D341Med (cell line): ENCODE measurements around the gene KIF1A.
"Not testable (repeated sequence)": the region's sequence is repeated elsewhere in the genome, so short reads cannot be mapped to it uniquely, and the experiment has no call there.

Experiments used
- DNase-seq: peaks from one replicate; pipeline ENCODE4 v3.0.0; 2012; ENCODE audit warnings: low spot score

KIF1A gene

DNA sequence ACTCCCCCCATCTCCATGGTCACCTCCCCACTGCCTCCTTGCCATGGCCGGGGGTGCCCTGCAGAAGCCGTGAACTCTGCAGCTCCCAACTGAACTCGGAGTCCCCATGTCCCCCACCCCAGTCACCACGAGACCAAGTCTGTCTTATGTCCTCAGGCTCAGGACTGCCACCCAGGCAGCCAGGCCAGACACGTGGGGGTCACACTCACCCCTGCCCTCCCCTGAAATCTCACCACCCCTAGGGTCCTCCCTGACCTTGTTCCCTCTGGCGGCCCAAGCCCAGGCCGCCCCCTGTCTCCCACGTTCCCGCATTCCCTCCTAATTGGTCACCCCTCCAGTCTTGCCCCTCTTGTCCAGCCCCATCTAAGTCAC lies 117.4 kb downstream of the KIF1A start:
- no peak for DNase-seq

DNA sequence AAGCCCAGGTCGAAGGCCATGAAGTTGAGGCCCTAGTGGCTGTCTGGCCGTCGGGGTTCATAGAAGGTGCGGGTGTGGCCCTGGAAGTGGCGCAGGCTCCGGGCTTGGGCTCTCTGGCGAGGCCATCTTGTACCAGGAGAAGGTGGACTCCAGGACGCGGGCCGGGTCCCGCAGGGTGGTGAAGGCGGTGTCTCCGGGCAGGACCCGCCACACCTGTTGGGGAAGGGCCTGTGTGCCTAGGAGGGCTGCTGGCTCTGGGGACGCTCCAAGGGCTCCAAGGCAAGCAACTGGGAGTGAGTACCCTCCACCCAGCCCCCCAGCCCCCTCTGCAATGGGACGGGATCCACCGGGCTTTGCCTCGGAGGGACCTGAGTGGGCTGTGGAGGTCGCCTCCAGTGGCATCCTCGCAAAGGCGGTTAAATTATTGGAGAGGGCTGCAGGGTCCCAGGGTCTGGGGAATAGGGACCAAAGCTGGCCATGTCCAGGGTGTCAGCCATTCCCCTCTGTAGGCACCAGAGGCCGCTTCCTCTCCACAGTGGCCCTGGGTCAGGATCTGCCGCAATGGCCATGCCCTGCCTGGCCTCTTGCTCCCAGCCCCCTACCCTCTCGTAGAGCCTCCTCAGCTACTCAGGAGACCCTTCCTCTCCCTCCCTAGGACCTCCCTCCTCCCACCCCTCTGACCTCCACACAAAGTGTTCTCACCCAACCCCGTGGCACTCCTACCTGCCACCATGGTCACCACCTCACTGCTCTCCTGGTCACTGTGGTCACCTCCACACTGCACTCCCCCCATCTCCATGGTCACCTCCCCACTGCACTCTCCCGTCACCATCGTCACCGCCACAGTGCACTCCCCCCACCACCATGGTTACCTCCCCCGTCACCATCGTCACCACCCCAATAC lies 118.0 kb downstream of the KIF1A start:
- DNase-seq = no peak

DNA sequence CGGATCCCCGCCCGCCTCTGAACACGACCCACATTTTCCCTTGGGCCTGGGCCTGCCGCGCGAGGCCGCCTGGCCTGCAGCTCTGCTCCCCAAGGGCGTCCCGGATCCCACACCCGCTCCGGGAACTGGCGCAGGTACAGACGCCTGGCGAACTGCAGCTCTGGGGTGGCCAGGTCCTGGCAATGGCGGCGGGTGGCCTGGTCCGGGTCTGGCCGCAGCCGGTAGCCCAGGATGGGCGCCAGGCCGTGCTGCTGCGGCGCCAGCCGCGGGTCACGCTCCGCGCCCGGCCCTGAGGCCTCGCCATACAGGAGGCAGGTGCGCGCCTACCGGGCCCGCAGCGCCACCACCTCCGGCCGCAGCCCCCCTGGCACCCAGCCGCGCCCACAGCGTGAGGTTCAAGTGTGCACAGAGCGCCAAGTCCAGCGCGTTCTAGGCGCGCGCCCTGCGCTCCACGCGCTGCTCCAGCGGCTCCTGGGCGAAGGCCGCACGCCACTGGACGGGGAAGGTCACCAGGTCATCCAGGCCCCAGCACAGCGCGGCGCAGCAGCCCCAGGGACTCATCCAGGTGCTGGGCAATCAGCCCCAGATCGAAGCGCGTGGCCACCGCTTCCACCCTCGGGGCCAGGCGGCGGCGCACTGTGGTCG lies 118.8 kb downstream of the KIF1A start:
- DNase-seq = no peak

DNA sequence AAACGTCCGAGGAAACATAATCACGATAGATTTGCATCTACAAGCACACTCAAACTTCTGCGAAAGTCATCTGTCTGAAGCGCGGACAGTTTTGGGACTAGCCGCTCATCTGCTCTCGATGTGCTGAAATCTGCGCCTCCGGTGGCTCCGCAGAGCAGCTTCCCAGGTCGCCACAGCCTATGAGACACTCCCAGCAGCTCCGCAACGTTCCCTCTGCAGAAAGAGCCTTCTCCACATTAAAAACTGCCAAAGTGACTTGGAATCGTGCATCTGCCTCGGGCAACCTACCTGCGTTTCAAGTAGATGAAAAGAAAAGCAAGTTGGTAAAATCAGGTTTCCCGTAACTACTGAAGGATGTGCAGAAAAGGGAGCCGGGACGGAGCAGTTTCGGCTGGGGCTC lies 119.4 kb downstream of the KIF1A start:
- DNase-seq = not testable (repeated sequence)

DNA sequence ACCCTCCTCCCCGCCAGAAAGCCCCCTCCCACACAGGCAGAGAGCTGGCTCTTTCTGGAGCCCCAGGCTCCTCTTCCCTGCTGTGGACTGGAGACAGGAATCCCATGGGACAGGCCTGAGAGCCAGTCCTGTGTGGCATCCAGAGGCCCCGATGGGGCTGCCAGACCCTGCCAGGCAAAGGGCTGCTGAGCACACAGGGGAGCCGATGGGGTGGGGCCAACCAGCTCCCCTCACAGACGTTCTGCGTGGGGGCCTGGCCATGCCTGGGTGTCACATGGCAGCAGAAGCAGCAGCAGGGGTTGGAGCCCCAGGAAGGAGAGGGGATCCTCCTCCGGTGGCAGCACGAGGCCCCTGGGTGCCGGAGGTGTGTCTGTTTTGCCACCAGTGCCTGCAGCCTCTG lies 120.2 kb downstream of the KIF1A start:
- DNase-seq = not testable (repeated sequence)

DNA sequence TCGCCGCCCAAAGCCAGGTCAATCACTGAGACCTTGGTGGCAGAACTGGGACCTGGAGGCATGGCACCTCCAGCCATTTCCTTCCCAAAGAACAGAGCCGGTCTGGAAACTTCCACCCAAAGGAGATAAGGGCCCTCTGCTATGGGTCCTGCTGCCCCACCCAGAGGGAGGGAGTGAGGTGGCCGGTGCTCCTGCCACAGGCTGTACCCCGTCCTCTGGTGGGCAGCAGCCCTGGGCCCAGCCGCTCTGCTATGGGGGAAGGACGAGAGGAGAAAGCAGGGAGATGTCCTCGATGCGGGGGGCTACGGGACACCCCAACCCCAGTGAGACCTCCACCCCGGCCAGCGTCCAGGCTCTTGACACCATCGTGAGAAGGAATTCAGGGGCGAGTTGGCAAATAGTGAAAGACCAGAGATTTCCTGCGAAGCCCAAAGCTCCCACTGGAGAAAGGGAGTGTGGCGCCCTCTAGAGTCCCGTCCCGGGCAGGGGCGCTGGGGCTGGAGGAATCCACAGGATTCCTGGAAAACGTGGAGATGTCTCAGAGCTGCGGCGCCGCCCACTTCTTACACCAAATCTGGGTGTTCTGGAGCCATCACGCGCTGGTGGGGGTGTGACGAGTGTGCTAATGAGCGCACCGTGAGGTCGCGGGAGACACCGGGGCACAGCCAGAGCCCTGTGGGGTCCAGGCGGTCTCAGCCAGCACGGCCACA lies 121.0 kb downstream of the KIF1A start:
- DNase-seq = not testable (repeated sequence)

DNA sequence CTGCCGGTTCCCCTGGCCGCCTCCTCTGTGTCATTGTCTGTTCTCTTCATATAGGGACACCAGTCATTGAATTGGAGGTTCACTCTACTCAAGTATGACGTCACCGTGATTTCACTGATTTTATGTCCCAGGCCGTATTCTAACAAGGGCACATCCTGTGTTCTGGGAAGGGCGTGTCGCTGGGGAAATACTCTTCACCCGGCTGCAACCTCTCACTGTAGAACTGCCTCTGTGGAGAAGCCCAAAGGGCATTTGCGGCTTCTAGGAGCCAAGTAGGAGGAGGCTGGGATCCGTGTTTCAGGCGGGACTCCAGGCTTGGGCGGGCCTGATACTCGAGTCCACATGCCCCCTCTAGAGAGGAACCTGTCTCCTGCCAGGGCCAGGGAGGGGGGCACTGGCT lies 123.5 kb downstream of the KIF1A start:
- not testable (repeated sequence) for DNase-seq

DNA sequence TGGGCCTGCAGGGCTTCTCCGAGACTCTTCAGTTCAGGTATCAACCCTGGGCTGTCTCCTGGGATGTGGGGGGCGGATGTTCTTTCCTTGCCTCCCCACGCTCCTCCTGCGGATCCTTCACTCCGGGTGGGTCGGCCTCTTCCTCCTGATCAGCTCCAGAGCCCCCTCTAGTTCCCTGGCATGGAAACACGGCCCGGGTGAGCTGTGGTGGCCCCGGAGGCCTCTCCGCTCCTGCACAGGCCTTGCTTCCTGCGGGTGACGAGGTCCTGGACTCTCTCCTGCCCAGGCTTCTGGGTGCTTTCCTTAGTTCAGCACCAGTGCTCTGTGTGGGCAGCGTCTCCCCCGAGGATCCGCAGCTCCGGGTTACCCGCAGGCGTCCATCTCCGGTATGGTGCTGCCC lies 124.4 kb downstream of the KIF1A start:
- not testable (repeated sequence) for DNase-seq

DNA sequence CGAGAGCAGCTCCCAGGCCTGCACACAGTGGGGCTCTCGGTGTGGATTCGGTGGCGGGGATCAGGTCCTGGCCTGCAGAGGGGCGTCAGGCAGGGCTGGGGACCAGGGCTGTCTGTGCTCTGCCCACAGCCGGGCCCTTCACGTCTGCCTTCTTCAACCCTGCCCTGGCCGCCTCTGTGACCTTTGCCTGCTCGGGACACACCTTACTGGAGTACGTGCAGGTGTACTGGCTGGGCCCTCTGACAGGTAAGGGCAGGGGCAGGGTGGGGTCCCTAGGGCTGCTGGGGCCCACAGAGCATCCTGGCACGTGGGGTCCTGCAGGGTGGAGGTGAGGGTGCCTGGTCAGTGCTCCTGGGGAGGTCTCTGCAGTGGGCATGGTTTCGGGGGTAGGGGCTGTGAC lies 125.7 kb downstream of the KIF1A start:
- DNase-seq = not testable (repeated sequence)

DNA sequence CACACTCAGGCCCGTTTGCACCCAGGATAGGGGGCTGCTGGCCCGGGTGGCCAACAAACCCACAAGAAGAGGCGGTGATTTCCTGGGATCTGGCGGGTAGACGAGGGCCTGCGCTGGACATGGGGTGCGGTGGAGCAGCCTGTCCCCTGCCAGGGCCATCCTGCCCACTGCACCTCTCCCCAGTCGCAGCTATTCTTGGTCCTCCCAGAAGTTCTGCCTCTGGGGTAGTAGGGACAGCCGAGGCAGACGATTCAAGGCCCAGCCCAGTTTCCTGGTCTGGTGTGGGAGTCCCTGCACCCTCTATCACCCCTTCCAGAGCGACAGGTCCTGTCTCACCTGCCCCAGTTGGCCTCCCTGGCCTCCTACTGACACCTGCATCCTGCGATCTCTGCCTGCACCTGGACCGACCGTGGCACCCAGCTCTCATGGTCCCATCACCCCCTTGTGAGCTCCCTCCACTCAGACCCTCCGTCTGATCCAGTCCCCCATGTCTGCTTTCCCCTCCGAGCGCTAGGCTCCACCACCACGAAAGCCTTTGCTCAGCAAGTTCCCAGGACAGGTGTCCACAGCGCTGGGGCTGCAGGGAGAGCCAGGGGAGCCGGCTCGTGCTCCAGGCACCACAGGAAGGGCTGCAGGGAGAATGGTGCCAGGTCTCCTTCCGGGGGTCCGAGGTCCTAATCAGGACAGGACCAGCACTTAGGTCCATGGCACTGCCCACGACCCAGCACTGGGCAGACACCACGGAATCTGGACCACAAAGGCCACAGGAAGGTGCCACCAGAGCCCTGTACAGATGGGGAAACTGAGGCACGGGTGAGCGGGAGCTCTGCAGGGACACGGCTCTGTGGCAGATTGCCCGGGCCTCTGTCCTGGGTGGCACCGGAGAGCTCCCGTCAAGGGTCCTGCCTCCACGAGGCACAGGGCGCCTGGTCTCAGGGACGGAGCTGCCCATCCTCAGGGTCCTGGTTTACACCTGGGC lies 127.1 kb downstream of the KIF1A start:
- DNase-seq = not testable (repeated sequence)

DNA sequence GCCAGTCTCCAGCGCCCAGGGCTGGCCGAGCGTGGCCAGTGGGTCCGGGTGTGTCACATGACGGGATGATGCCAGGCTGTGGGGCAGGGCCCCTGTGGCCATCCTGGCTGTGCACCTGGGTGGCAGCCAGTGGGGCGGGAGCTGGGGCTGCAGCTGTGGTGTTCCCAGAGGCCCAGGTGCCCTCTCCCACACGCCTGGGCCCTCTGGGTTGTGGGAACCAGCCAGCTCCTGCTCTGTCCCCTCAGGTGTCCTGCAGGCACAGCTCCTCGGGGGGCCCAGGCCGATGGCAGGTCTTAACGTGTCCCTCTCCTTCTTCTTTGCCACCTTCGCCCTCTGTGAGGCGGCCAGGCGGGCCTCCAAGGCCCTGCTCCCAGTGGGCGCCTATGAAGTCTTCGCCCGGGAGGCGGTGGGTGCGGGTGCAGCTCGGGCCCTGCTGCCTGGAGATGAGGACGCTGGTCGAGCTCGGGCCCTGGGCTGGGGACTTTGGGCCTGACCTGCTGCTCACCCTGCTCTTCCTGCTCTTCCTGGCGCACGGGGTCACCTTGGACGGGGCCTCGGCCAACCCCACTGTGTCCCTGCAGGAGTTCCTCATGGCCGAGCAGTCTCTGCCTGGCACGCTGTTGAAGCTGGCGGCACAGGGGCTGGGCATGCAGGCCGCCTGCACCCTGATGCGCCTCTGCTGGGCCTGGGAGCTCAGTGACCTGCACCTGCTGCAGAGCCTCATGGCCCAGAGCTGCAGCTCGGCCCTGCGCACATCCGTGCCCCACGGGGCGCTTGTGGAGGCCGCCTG lies 128.2 kb downstream of the KIF1A start, which contains the start of gene AQP12A:
TSS of gene AQP12A (plus strand) at position 236 of the 790 bp plus-strand sequence. CDS start at position 284, 48 bp downstream.
- peak; percentile 6 for DNase-seq

DNA sequence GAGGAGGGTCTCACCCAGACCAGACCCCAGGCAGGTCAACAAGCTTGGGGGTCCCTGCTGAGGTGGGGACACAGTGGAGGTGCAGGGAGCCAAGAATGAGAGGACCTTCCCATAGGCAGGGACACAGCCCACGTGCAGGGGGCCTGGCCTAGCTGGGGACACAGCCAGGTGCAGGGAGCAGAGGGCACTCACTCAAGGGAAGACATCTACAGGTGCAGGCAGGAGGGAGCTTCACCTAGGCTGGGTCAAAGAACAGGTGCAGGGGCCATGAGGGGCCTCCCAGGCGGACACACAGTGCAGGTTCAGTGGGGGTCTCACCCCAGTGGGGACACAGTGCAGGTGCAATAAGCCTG lies 129.0 kb downstream of the KIF1A start:
- not testable (repeated sequence) for DNase-seq

DNA sequence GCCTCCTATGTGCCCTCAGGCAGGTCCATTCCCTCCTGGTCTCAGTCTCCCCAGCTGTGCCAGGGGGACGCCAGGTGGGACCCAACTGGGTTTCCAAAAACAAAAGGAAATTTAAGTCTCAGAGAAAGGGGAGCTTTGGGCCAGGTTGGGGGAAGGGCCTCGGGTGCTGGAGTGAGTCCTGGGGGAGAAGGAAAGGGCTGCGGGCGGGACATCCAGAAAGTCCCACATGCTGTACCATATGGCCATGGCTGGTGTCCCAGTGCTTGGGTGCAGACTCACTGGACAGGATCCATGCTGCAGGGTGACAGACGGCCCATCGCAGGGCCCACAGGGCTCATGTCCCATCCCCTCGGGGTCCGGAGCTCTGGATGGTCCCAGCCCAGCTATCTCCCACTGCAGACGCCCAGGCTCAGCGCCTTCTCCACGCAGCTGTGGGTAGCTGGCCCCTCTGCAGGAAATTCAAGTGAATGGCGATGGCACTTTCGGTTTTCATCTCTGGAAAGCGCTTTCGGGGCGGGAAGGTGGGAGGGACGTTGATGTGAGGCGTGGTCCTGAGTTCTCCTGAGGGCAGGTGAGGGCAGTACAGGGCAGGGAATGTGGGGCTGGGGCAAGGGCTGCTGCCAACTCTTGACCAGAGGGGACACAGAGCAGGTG lies 129.5 kb downstream of the KIF1A start:
- DNase-seq = not testable (repeated sequence)

DNA sequence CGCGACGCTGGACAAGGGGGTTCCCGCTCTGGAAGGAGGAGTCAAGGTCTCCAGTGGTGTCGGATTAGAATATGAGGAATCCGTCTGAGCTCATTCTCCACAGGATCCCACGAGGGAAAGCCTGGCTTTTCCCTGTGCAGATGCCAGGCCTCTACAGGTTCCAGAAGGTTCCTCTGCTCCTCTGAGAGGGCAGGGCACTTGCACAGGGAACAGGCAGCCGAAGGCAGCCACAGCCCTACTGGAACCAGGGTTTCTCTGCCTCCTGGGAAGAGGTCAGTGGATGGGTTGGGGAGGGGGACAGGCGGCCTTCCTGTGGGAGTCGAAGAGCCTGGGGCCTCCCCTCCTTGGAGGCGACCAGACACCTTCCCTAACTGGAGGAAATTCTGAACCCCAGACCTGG lies 130.0 kb downstream of the KIF1A start:
- peak; percentile 3 for DNase-seq

DNA sequence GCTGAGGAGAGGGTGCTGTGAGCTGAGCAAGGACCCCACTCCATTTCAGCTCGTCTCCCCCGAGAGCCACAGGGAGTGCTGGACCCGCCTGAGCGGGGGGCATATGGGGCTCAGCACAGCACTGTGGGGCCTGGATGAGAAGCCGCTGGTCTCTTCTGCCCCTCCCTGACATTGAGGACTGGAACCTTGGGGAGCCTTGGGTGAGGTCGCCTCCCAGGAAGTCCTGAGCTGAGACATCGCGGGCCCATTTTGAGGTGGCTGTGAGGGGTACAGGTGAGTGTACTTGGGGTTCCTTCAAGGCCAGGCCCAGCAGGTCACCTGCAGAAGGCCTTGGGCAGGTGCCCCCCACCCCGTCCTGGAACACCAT lies 131.5 kb downstream of the KIF1A start:
- DNase-seq = peak; percentile 4

DNA sequence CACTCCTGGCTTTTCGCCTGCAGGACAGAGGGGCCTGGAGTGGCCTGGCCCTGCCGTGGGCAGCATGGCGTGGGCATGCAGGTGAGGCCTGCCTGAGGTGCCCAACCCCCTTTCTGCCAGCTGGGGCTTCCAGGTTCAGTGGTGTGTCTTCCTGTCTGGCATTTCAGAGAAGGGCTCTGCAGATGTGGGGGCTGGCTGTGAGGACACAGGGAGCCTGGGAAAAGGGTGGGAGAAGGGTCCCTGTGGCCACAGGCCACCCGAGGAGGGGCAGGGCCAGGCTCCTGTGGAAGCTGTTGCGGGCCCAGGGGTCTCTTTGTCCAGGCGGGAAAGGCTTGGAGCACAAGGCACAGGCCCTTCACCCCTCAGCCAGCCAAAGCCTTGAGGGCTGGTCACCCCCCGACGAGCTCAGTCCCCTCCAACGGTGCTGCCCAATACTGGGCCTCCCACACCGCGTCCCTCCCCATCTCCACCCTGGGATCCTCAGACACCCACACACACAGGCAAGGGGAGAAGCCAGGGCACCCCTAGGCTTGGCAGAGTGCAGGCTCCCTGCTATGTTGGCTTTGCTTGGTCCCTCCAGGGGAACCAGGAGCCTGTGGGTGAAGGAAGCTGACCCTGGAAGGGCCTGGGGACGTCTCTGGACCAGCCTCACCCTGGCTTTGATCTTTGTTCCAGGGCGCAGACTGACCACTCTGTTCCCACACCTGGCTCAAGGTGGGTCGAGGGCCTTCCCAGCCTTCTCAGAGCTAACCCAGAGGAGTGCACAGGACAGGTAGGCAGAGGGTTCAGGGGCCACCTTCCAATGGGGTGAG lies 132.1 kb downstream of the KIF1A start:
- DNase-seq = peak; percentile 18

DNA sequence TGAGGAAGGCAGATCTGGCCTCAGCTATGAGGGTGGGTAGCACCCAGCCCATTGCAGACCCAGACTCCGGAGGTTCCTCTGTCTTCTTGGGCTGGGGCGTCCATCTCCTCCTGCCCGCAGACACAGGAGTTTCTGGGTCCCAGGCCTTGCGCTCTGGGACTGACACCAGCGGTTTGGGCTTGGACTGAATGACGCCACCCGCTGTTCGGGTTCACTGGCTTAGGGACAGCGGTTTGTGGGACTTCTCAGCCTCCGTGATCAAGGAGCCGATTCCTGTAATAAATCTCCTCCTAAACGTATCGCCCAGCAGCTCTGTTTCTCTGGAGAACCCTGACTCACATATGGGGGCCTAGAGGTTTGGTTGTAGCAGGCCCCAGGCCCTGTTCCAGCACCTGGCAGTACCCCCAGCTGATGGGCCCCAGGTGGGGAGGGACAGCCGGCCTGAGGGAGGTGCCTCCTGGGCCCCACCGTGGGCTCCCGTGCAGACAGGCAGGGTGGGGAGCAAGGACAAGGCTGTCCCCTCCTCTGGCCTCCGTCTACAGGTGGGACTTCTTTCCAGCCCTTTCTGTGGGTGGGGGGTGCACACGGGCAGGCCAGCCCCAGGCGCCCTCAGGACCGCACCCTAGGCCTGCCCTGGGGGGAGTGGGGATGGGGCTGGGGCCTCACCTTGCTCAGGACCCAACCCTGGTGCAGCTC lies 132.8 kb downstream of the KIF1A start:
- DNase-seq = peak; percentile 10

DNA sequence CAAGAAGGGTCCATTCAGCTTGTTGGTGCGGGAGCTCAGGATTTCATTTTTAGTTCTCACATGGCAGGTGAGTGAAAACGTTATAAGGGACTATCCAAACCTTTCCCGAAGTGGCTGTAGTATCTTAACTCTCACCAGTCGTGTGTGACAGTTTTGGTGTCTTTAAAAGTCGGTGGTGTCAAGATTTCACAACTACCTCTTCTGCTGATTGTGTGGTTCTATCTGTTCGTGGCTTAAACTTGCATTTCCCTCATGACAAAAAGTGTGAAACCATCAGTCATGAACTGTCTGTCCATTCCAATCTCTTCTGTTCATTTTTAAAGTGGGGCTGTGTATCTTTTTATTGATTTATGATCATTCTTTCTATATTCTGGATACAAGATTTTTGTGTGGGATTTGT lies 133.6 kb downstream of the KIF1A start:
- no peak for DNase-seq
